NCI-H2029 treated with DMSO at 0.1 percent for 48 hours (cell line): ENCODE data around the gene MAGOHB.
A peak's percentile ranks its signal among the peaks of the same experiment; 100 is the strongest.
"Not testable (repeated sequence)": the region's sequence is repeated elsewhere in the genome, so short reads cannot be mapped to it uniquely, and the experiment has no call there.

Experiments
- DNase-seq: peaks from one replicate; lab custom pipeline; 2025; lab: John Stamatoyannopoulos, UW

The MAGOHB gene

DNA sequence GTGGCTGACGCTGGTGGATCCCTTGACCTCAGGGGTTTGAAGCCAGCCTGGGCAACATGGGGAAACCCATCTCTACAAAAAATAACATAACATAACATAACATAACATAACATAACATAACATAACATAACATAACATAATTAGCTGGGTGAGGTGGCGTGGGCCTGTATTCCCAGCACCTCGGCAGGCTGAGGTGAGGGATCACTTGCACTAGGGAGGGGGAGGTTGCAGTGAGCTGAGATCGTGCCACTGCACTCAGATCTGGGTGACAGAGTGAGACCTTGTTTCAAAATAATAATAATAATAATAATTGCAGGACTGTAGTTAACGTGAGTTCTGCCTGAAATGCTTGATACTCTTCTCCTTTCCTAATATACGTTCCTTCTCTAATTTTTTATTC, 1.3 kb downstream of the MAGOHB start:
- DNase-seq: no peak

DNA sequence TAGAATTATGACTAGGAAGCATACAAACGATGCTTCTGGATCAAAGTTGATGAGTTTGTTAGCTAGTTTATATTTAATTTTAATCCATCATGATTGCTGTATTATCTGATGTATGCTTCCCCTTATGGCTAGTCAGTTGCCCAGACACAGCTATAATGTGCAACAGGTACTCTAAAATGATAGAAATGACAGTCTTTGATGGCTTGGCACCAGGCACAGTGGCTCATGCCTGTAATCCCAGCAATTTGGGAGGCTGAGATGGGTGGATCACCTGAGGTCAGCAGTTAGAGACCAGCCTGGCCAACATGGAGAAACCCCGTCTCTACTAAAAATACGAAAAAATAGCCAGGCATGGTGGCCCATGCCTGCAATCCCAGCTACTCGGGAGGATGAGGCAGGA, 2.2 kb downstream of the MAGOHB start:
- not testable (repeated sequence) for DNase-seq

DNA sequence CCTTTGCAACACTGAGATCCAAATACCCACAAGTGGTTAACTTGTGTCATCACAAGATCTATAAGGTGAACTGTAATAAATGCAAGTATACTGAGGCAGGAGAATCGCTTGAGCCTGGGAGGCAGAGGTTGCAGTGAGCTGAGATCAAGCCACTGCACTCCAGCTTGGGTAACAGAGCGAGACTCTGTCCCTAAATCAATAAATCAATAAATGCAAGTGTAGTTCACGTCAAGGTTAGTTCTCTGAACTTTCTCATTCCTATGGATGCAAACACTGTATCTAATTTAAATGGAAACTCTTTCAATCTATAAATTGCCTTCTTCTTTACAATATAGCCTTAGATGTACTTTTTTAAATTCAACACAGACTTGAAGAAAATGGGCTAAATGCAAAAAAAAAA, 3.2 kb downstream of the MAGOHB start:
- no peak for DNase-seq

DNA sequence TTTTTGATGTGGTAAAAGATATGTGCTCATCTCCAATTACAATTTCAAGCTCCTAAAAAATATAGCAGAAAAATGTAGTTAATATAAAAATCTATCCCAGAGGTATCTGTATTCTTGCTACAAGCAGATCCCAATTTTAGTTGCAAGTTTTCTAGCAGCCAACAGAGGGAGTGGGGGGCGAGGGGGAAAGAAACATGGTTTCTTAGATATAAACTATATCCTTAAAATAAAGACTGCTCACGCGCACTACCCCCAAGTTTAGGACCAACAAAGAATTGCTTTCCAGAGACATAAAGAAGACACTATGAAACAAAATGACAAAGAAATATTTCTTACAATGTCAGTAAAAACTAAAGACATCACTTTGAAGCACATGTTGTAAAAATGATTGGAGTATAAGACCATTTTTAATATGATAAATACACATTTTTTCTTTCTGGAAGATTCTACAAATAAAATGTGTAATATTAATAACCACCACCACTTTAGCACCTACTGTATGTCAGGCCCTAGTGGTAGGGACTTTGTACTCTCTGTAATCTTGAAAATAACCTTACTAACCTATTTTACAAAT, 5.4 kb downstream of the MAGOHB start:
- DNase-seq: no peak

DNA sequence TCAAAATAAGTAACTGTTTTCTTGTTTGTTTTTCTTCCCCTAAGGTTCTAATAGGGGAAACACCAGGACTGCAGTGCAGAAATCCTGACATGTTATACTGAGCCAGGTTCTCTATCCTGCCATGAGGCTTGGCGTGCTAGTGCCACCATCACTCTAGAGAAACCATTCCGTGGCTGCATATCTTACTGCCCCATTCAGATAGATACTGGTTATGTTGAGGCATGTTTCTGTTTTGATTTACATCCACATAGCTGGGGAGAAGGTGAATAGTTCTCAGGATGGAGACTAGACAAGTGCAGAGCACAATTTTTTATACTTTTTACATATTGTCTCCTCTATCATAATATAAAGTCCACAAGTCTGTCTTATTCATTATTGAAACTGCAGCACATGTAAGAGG, 11.5 kb downstream of the MAGOHB start:
- DNase-seq: no peak

DNA sequence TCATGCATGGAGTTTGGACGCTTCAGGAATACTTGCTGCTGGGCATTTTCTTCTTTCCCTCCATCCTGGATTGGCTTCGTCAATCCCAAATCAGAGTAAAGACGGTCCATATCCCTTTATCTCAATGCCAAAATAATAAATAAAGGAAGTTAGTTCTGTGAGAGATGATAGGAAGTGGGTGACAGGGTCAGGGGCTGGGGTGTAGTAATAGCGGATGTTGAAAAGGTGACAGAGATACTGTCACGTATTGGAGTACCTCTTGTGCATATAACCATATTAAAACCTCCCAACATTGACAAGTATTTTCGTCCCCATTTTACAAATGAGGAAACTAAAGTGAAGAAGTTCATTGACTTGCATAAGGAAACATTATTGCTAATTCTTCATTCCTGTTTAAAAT, 12.4 kb downstream of the MAGOHB start:
- DNase-seq: no peak

DNA sequence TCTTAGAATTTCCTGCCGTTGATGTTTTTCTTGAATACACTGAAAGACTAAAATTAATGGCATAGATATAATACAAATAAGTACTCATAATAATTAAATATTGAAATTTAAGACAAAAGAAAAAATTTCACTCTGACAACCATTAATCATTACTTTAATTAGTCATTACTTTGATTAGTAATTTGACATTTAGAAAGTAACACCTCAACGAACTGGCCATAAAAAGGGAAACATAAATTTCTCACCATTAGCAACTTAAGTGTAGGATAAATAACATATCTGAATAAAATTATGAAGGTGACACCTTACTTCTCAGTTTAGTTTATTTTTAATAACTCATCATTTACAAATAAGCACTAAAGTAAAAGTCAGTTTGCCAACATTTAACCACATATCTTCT, 17.5 kb downstream of the MAGOHB start:
- no peak for DNase-seq

DNA sequence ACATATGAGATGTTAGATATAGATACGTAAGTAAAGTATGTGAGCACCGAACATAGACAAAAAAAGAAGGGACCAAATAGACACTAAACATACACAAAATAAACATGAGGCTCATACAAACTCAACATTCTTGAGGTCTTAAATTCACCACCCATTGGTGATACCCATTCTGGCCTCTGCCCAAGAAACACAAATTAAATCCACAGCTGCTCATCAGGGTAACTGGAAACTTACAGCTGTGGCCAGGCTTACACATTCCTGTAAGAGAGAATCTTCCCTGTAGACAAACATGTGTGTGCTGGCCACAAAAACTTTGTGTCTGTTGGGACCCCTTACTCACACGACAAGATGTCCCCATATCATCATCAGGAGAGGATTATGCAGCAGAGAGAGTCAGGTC, 22.4 kb downstream of the MAGOHB start:
- no peak for DNase-seq

DNA sequence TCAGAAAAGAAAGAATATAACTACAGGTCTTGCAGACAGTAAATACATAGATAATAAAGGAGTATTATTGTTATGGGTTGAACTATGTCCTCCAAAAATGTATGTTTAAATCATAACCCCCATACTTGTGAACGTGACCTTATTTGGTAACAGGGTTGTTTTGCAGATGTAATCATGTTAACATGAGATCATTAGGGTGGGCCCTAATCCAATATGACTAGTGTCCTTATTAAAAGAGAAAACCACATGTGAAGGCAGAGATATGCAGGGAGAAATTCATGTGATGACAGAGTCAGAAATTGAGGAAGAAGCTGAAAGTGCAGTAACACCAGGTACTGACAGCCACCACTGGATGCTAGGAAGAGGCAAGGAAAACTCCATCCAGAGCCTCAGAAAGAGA, 29.0 kb downstream of the MAGOHB start:
- no peak for DNase-seq

DNA sequence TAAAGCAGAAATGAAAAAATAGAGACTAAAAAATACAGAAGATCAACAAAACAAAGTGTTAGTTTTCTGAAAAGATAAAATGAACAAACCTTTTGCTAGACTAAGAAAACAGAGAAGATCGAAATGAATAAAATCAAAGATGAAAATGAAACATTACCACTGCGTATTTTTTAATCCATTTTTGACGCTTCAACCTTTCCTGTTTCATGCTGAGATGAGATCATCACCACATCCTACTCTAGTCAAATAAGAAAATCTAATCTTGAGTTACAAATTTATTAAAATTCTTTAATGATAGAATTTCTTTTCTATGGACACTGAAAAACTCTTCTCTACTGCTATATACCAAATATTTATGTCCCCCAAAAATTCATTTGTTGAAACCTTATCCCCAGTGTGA, 30.7 kb downstream of the MAGOHB start:
- no peak for DNase-seq

DNA sequence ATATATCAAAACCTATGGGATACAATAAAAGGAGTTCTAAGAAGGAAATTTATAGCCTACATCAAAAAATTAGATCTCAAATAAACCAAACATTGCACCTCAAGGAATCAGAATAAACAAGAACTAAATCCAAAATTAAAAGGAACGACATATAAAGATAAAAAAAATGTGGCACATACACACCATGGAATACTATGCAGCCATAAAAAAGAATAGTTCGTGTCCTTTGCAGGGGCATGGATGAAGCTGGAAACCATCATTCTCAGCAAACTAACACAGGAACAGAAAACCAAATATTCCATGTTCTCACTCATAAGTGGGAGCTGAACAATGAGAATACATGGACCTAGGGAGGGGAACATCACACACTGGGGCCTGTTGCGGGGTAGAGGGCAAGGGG, 31.3 kb downstream of the MAGOHB start:
- not testable (repeated sequence) for DNase-seq

DNA sequence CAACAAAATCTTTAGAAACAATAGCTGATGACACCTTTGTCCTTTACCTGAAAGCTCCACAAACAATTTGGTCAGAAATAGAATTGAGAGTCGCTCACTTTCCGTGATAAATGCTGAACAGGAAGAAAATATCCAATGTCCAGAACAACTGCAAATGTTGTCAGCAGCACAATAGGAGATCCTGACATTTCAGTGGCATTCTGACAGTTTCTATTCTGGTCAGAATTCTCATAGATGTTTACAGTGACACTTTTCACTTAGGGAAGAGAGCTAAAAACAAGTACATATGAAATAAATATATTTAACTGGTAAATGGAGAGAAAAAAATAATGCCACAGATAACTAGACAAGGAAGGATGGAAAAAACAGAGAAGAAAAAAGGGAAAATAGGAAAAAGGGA, 39.1 kb downstream of the MAGOHB start:
- DNase-seq: no peak

DNA sequence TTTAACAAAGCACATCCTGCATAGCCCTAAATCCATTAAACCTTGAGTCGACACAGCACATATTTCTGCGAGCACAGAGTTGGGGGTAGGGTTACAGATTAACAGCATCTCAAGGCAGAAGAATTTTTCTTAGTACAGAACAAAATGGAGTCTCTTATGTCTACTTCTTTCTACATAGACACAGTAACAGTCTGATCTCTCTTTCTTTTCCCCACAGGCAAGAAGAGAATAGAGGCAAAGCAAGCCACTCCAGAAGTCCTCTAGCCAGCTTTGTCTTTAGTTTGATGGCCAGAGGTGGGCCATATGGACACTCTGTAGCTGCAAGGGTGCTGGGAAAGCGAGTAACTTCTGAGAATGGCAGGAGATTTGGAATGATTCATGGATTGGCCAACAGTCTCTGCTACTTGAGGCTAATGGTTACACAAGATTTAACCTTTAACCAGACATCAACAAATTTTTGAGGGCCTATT, 41.4 kb downstream of the MAGOHB start:
- not testable (repeated sequence) for DNase-seq

DNA sequence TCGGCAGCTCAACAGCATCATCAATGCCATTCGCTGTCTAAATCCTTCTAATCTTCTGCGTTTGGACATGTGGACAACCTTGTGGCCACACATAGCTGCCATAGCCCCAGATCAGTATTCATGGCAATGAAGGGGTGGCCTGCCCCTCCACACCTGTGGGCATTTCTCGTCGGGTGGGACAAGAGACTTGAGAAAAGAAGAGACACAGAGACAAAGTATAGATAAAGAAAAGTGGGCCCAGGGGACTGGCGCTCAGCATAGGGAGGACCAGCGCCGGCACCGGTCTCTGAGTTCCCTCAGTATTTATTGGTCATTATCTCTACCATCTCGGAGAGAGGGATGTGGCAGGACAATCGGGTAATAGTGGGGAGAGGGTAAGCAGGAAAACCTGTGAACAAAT, 42.3 kb downstream of the MAGOHB start:
- no peak for DNase-seq

DNA sequence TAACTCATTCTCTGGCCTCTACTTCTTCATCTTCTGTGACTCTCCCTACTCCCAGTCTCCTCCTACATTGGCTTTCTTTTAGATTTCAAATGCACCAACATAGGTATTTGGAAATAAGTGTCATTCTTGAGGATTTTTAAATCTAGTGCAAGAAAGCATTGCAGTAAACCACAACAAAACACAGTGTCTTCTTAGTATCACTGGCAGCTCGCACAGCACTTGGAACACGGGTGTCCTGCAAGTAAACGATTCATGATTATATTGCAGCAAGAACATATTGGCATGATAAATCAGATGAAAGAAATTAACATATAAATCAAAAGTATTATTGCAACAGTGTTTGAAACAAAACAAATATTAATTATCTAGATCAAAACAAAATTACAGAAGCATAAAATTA, 45.6 kb downstream of the MAGOHB start:
- no peak for DNase-seq

DNA sequence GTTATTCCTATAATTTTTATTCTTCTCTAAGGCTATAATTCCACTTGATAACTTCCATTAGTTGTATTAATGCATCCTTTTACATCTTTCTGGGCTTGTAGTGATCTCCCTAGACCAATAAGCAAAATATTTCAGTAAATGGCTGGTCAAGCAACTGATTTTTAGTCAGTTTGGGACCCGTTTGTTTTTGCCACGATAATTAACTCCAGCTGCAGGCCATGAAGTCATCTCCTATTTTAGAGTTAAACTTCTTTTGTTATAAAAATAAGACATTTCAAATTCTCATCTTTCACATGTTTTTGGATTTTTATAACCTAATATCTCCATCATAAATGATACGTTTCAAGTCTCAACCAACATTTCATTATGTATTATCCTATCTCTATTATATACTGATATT, 49.4 kb downstream of the MAGOHB start:
- DNase-seq: no peak

DNA sequence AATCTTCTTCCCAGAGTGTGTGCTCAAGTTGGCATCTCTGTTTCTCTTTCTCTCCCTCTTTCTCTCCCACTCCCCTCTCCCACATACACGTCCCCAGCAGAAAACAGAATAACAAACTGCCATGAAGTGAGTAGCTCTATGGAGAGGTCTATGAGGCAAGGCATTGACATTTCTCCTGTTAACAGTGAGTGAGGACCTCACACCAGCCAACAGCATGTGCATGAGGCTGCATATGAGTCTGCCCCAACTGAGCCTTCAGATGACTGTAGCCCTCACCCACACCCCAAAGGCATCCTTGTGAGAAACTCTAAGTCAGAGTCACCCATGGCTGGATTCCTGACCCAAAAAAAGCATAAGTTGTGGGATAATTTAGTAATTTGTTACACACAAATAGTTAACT, 50.4 kb downstream of the MAGOHB start:
- DNase-seq: no peak

DNA sequence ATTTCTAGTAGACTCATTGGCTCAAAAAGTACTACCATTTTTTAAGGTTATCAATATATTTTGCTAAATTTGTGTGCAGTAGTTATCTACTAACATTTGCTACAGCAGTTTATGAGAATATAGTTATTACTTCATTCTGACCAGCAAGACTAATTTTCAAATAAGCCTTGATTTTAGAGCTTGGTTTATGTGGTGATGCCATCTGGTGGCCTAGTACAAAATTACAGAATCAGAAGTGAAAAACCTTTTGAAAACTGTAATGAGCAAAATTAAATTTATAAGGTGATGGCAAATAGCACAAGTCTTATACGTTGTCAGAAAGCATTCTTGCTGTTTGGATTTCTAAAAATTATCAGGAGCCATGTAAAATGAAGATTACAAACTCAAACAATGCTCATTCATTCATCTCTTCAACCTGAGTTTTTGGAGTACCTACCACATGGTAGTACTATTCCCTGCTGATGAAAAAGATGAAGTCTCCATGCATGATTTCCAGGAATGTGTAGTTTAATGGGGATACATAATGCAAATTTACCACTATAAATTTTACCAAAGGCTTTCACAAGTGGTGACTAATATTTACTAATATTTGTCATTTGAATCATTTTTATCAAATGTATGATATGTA, 51.0 kb downstream of the MAGOHB start:
- DNase-seq: peak; percentile 29

DNA sequence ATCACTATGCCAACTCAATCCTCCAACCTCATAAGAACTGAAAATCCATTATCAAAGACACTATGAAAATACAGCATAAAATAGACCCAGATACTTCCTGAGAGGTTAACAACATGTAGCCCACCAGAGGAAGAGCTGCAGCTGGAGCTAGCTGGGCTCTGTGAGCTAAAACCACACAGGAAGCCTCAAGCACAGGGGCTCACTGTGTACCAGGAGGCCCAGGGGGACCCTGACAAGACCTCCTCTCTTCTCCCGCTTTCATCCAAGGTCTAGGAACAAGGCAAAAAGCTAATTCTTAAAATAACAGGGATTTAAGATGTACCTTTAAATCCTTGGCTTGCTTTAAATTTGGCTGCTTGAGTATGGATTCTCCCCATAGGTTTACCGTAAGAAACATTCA, 54.2 kb downstream of the MAGOHB start:
- DNase-seq: no peak

DNA sequence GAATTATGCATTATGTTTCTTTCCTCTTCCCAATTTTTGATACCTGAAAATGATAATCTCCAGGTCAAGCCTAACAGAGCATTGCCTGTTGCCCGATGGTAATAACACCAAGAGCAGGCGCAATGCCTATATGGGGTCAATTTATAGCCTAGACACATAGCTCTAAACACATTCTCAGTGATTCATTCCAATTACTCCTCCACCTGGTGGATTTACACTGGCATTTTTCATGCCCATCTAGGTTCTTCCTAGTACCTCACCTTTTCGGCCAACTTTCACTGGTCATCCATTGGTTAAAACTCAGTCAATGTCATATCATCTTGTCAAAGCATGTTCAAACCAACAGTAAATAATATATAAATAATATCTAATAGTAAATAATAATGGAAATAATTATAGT, 54.6 kb downstream of the MAGOHB start:
- DNase-seq: no peak

DNA sequence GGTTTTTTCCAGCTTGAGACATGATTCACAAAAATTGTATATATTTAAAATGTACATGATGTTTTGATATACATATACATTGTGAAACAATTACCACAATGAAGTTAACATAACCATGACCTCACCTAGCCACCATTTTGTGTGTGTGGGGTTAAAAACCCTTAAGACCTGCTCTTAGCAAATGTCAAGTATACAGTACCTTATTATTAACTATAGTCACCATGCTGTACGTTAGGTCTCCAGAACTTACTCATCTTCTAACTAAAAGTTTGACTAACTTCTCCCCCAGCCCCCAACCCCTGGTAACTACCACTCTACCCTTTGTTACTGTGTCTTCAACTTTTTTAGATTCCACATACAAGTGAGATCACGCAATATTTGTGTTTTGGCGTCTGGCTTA, 55.1 kb downstream of the MAGOHB start:
- no peak for DNase-seq

DNA sequence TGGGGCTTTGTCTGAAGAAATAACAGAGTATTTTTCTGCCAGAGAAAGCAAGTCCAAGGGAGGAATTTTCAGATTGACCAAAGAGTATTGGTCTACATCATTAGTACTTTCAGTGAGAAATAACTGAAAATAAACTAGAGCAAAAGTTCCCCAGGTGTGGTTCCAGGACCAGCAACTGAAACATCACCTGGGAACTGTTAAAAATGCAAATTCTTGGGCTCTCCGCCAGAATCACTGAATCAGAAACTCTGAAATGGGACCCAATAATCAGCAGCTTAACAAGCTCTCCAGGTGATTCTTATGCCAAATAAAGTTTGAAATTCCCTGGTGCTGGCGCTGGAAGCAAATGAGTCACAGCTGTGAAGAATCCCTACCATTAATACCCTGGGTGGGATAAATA, 55.6 kb downstream of the MAGOHB start:
- DNase-seq: no peak

DNA sequence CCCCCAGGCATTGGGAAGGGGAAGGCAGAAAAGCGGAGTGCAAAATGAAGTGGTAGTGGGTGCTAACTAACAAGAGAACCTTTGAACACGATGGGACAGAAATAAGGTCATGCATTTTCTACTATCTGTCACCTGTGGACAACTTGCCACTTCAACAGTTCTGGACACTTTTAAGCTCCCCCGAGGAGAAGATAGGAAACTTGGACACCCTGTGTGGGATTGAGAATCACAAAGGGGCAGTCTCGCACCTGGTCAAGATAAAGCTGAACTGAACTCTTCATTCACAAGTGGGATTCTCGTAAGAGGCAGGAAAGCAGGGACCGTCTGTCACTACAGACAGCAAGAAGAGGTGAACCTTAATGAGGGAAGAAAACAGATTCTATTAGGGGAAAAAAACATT, 56.1 kb downstream of the MAGOHB start:
- DNase-seq: no peak

DNA sequence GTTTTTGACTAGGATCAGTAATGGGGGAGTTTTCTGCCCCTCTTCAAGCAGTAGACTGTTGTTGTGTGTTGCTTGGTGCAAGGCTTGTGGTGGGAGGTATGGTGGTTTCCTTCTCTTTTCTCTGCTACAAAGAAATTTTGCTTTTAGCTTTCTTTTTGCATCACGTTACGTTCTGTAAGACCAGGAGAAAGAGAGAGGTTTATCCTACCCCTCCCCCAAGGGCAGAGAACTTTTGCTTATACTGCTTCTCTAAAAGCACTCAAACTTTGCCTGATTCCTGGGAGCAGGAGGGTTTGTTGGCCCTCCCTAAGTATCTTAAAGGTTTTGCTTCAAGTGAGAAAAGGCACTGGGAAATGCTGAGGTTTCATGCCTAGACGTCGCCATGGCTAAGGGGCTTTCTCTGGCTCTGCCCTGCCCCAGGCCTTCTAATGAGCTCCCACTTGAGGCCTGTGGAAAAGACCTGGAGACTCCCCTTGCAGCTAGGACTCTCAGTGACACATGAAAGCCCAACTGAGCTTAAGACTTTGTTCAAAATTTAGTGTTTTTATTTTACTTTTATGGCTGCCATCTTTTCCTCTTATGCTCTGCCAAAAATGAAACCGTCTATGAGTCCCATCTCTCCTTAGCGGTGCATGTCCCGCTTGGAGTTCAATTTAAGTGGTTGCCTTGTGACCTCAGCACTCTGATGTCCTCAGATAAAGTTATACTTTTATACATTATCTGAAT, 58.5 kb downstream of the MAGOHB start:
- DNase-seq: no peak
